T follicular helper cell (primary cell): ENCODE data around the gene ATG13.

Experiments used
- DNase-seq: peaks from one replicate; pipeline ENCODE4 v3.0.0-alpha.2; 2020; ENCODE audit warnings: low read depth

ATG13 gene

GRCh38 chr11:46723359-46723680 lies 106.0 kb downstream of the ATG13 start:
- DNase-seq: no peak

GRCh38 chr11:46724088-46724487 lies 106.7 kb downstream of the ATG13 start:
- no peak for DNase-seq
